Measurements from ENCODE around the gene NDC80.
"Not testable (repeated sequence)": the region's sequence is repeated elsewhere in the genome, so short reads cannot be mapped to it uniquely, and the experiment has no call there.

NDC80 gene

GRCh38 chr18:2571200-2572170, at the start of gene NDC80, which contains the start of gene METTL4:
Gene NDC80 (plus strand): TSS chr18:2571557. CDS start chr18:2572986, 1,429 bp downstream.
Gene METTL4 (minus strand): TSS chr18:2571505. CDS start chr18:2567216, 4,289 bp downstream.
- H3K9me3 Mint-ChIP-seq, result no peaks in the 10 kb centered on the region
- peak within 1 kb of the TSS; percentile 96 for H3K4me3 Mint-ChIP-seq
- no peaks in the 10 kb centered on the region for H3K27me3 Mint-ChIP-seq
- peaks cover 67% of the 10 kb centered on the region for H3K36me3 Mint-ChIP-seq (ENCODE audit: low read depth)
- H3K27ac Mint-ChIP-seq, result peak within 1 kb of the TSS; percentile 98
- DNase-seq, result peak; percentile 91
- peaks cover 57% of the 10 kb centered on the region for H3K4me1 Mint-ChIP-seq (ENCODE audit: low read depth)

GRCh38 chr18:2522112-2522511, 49.2 kb upstream of the NDC80 start:
- H3K4me1 Mint-ChIP-seq (ENCODE audit: low read depth), result no peaks in the 10 kb centered on the region
- no peak for DNase-seq
- no peaks in the 10 kb centered on the region for H3K9me3 Mint-ChIP-seq
- no peak overlapping the region for H3K27ac Mint-ChIP-seq
- H3K36me3 Mint-ChIP-seq (ENCODE audit: low read depth), result no peaks in the 10 kb centered on the region
- H3K27me3 Mint-ChIP-seq, result no peaks in the 10 kb centered on the region
- no peak overlapping the region for H3K4me3 Mint-ChIP-seq

GRCh38 chr18:2524794-2525198, 46.6 kb upstream of the NDC80 start:
- H3K27me3 Mint-ChIP-seq; H3K9me3 Mint-ChIP-seq; H3K4me3 Mint-ChIP-seq; H3K27ac Mint-ChIP-seq; DNase-seq; H3K36me3 Mint-ChIP-seq (ENCODE audit: low read depth); H3K4me1 Mint-ChIP-seq (ENCODE audit: low read depth): not testable (repeated sequence)

- H3K36me3 Mint-ChIP-seq (ENCODE audit: low read depth), result no peaks in the 10 kb centered on the region
- no peaks in the 10 kb centered on the region for H3K9me3 Mint-ChIP-seq
- DNase-seq, result no peak
- H3K27ac Mint-ChIP-seq, result no peak overlapping the region
- H3K4me1 Mint-ChIP-seq (ENCODE audit: low read depth), result no peaks in the 10 kb centered on the region
- H3K27me3 Mint-ChIP-seq, result no peaks in the 10 kb centered on the region
- H3K4me3 Mint-ChIP-seq, result no peak overlapping the region
These were observed 45.0 kb upstream of the NDC80 start for GRCh38 chr18:2526329-2526728.

- no peaks in the 10 kb centered on the region for H3K9me3 Mint-ChIP-seq
- H3K4me3 Mint-ChIP-seq, result no peak overlapping the region
- H3K4me1 Mint-ChIP-seq (ENCODE audit: low read depth), result no peaks in the 10 kb centered on the region
- peaks cover 10% of the 10 kb centered on the region for H3K36me3 Mint-ChIP-seq (ENCODE audit: low read depth)
- H3K27ac Mint-ChIP-seq, result no peak overlapping the region
- DNase-seq, result no peak
- H3K27me3 Mint-ChIP-seq, result no peaks in the 10 kb centered on the region
These were observed 42.2 kb upstream of the NDC80 start for GRCh38 chr18:2529154-2529553.

- Mint-ChIP-seq H3K27ac (no peak overlapping the region), H3K4me3 (no peak overlapping the region), H3K36me3 (ENCODE audit: low read depth) (peaks cover 23% of the 10 kb centered on the region), H3K9me3 (no peaks in the 10 kb centered on the region), H3K27me3 (no peaks in the 10 kb centered on the region), H3K4me1 (ENCODE audit: low read depth) (no peaks in the 10 kb centered on the region)
- no peak for DNase-seq
These were observed 39.6 kb upstream of the NDC80 start for GRCh38 chr18:2531751-2532150.

- Mint-ChIP-seq H3K9me3 (no peaks in the 10 kb centered on the region), H3K36me3 (ENCODE audit: low read depth) (peaks cover 27% of the 10 kb centered on the region), H3K4me1 (ENCODE audit: low read depth) (no peaks in the 10 kb centered on the region), H3K27me3 (no peaks in the 10 kb centered on the region), H3K4me3 (no peak overlapping the region), H3K27ac (no peak overlapping the region)
- no peak for DNase-seq
These were observed 38.6 kb upstream of the NDC80 start for GRCh38 chr18:2532797-2533196.

- H3K27ac Mint-ChIP-seq, result no peak overlapping the region
- no peaks in the 10 kb centered on the region for H3K9me3 Mint-ChIP-seq
- H3K36me3 Mint-ChIP-seq (ENCODE audit: low read depth), result peaks cover 40% of the 10 kb centered on the region
- H3K4me3 Mint-ChIP-seq, result no peak overlapping the region
- no peak for DNase-seq
- no peaks in the 10 kb centered on the region for H3K4me1 Mint-ChIP-seq (ENCODE audit: low read depth)
- H3K27me3 Mint-ChIP-seq, result no peaks in the 10 kb centered on the region
These were observed 36.5 kb upstream of the NDC80 start for GRCh38 chr18:2534906-2535305.

GRCh38 chr18:2535419-2535910, 35.9 kb upstream of the NDC80 start:
- H3K27ac Mint-ChIP-seq, result no peak overlapping the region
- no peaks in the 10 kb centered on the region for H3K9me3 Mint-ChIP-seq
- no peak for DNase-seq
- H3K4me1 Mint-ChIP-seq (ENCODE audit: low read depth), result no peaks in the 10 kb centered on the region
- H3K27me3 Mint-ChIP-seq, result no peaks in the 10 kb centered on the region
- peaks cover 45% of the 10 kb centered on the region for H3K36me3 Mint-ChIP-seq (ENCODE audit: low read depth)
- H3K4me3 Mint-ChIP-seq, result no peak overlapping the region

- H3K27me3 Mint-ChIP-seq, result no peaks in the 10 kb centered on the region
- H3K9me3 Mint-ChIP-seq, result no peaks in the 10 kb centered on the region
- no peak for DNase-seq
These were observed 35.3 kb upstream of the NDC80 start for GRCh38 chr18:2536063-2536462.

GRCh38 chr18:2536493-2536892, 34.9 kb upstream of the NDC80 start:
- Mint-ChIP-seq H3K9me3 (no peaks in the 10 kb centered on the region), H3K27me3 (no peaks in the 10 kb centered on the region), H3K4me3 (no peak overlapping the region), H3K27ac (no peak overlapping the region), H3K36me3 (ENCODE audit: low read depth) (peaks cover 51% of the 10 kb centered on the region), H3K4me1 (ENCODE audit: low read depth) (no peaks in the 10 kb centered on the region)
- no peak for DNase-seq

More at GRCh38 chr18:2536063-2536462, 35.3 kb upstream of the NDC80 start:
- no peak overlapping the region for H3K4me3 Mint-ChIP-seq
- peaks cover 49% of the 10 kb centered on the region for H3K36me3 Mint-ChIP-seq (ENCODE audit: low read depth)
- no peaks in the 10 kb centered on the region for H3K4me1 Mint-ChIP-seq (ENCODE audit: low read depth)
- H3K27ac Mint-ChIP-seq, result no peak overlapping the region

GRCh38 chr18:2537296-2537695, 34.1 kb upstream of the NDC80 start:
- H3K36me3 Mint-ChIP-seq (ENCODE audit: low read depth), result peaks cover 51% of the 10 kb centered on the region
- no peak for DNase-seq
- H3K27me3 Mint-ChIP-seq, result no peaks in the 10 kb centered on the region
- no peak overlapping the region for H3K27ac Mint-ChIP-seq
- H3K9me3 Mint-ChIP-seq, result no peaks in the 10 kb centered on the region
- no peak overlapping the region for H3K4me3 Mint-ChIP-seq
- no peaks in the 10 kb centered on the region for H3K4me1 Mint-ChIP-seq (ENCODE audit: low read depth)

- peaks cover 43% of the 10 kb centered on the region for H3K36me3 Mint-ChIP-seq (ENCODE audit: low read depth)
These were observed 33.1 kb upstream of the NDC80 start for GRCh38 chr18:2538236-2538635.

GRCh38 chr18:2538844-2539243, 32.5 kb upstream of the NDC80 start:
- H3K27ac Mint-ChIP-seq, result no peak overlapping the region
- H3K9me3 Mint-ChIP-seq, result no peaks in the 10 kb centered on the region
- H3K36me3 Mint-ChIP-seq (ENCODE audit: low read depth), result peaks cover 49% of the 10 kb centered on the region
- no peak overlapping the region for H3K4me3 Mint-ChIP-seq
- H3K27me3 Mint-ChIP-seq, result no peaks in the 10 kb centered on the region
- no peaks in the 10 kb centered on the region for H3K4me1 Mint-ChIP-seq (ENCODE audit: low read depth)
- no peak for DNase-seq

More at GRCh38 chr18:2538236-2538635, 33.1 kb upstream of the NDC80 start:
- no peaks in the 10 kb centered on the region for H3K4me1 Mint-ChIP-seq (ENCODE audit: low read depth)
- no peak overlapping the region for H3K27ac Mint-ChIP-seq
- H3K9me3 Mint-ChIP-seq, result no peaks in the 10 kb centered on the region
- no peak for DNase-seq
- H3K4me3 Mint-ChIP-seq, result no peak overlapping the region
- no peaks in the 10 kb centered on the region for H3K27me3 Mint-ChIP-seq

GRCh38 chr18:2540575-2540974, 30.8 kb upstream of the NDC80 start:
- Mint-ChIP-seq H3K4me1 (ENCODE audit: low read depth) (no peaks in the 10 kb centered on the region), H3K4me3 (no peak overlapping the region), H3K36me3 (ENCODE audit: low read depth) (peaks cover 43% of the 10 kb centered on the region), H3K9me3 (no peaks in the 10 kb centered on the region), H3K27me3 (no peaks in the 10 kb centered on the region), H3K27ac (no peak overlapping the region)
- no peak for DNase-seq

Measured in activated T-cell treated with anti-CD3 and anti-CD28 coated beads, Interleukin-2, amount 50 U/mL, for 24 hours (primary cell).